Inflammatory macrophage (primary cell): ENCODE results near the gene MAP3K12.
"Not testable (repeated sequence)": the region's sequence is repeated elsewhere in the genome, so short reads cannot be mapped to it uniquely, and the experiment has no call there.

Source experiments
- DNase-seq, 2 donors: peaks; one replicate each; pipeline ENCODE4 v3.0.0-alpha.2; 2020 to 2022

Gene MAP3K12

DNA sequence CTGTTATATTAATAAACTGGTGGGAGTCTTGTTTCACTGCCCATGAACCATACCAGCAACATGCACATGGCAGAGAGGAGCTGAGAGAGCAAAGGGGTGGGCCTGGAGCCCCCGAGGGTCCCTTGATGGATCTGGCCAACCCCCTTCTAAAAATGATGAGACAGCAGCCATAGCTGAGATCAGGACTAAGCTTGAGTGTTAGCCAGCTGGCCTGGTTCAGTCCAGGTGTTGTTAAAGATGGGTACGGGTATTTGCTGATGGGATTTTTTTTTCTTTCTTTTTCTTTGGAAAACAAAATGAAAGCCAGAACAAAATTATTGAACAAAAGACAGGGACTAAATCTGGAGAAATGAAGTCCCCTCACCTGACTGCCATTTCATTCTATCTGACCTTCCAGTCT, 31.4 kb downstream of the MAP3K12 start:
- DNase-seq, result no peak

DNA sequence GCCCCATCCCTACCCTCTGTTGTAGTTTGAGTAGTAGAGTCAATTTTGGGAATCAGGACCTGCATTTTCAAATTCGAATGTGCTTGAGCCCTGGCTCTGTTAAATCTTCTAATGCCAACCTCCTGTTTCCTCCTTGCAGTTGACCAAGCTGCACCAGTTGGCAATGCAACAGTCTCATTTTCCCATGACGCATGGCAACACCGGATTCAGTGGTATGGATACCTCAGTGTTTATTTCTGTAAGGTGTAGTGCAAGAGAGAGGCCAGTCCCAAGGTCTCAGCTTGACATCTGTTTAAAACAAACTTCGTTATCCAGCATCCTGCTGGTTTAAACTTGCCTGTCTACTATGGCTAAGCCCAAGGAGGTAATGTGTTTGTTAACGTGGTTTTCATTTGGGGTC, 32.2 kb downstream of the MAP3K12 start:
- no peak for DNase-seq

DNA sequence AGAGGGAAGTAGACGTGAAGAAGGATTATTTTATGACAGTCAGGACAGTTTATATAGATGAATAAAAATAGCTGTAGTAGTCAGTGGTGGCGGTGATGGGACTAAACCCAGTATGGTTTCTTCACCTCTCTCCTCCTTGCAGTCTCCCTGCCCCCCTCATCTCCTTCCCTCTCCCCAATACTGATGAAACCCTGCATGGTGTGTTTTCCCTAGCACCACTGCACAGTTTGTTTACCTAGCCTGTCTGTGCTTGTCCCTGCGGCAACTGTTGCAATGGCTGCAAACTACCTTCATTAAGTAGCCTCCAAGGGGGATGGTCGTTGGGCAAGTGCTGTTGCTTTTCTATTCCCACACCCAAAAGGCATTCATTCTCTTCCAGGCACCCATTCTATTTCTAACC, 32.6 kb downstream of the MAP3K12 start:
- no peak for DNase-seq

DNA sequence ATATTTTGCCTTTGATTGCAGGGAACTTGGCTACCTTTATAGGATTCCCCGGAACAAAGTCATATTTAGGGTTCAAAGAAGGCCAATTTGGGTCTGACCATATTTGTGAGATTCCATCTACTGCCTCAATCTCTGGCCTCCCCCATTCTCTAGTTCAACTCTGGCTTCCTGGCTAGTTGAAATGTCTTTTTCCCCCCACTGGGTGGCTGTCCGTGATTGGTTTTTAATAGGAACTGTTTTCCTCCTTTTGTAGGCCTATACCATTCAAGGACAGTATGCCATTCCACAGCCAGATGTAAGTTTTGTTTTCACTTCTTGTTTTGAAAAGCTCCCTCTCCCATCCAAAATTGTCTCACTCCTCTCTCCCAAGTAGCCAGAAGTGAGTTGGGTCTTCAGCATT, 33.6 kb downstream of the MAP3K12 start:
- DNase-seq, result no peak

DNA sequence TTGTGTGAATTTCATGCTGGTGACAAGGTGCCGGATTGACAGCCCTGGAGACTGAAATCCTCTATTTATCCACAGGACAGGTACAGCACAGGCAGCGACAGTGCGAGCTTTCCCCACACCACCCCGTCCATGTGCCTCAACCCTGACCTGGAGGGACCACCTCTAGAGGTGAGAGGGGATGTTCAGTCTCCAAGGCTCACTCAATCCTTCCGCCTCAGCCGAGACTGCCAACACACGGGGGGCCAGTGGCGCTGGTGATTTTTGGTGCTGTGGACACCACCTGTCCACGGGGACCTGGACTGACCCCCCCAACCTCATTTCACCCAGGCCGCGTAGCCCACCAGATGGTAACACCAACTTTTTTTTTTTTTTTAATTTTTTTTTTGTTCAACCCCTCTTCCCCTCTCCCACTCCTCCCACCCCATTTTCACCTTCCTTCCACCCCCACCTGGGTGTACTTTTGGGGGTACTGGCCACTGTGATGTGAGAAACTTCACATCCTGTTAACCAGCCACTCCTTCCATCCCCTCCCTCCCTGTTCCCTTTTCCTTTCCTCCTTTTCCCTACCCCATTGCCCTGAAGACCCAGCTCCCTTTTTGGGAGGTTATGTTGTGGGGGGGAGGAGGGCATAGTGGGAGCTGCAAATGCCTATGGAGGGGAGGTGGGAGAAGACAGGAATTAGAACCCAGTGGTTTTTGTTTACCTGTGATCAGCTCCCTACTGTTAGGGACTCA, 34.4 kb downstream of the MAP3K12 start:
- no peak for DNase-seq

DNA sequence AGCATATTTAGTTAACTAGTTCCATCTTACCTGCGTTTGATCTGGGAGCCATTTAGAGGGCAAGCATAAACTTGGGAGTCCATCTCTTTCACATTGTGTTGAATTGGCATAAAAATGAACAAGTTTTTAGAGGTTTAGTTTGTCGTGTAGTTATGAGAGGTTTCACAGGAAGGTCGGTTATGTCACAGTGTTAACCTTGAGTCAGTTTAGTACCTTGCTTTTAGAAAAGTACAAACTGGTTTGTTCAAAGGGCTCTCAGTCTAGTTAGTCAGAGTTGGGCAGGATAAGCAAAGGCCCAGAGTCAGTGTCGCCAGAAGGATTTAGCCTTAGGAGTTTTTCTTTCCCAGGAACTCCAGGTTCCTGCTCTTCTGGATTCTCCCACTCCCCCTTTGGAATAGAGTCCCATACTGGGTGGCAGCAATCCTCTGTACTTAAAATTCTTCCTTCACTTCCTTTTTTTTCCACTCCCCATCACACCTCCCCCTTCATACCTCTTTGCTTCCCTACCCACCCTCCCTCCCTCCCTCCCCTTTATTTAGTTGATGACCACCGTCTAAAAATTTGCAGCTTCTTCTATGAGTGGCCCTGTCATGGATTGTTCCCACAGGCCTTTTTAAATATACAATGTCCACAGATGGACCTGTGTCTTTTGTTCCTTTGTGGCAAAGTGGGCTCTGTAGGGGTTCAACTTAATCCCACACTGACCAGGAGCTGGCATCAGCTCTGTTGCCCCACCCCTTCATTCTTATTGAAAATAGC, 35.3 kb downstream of the MAP3K12 start:
- no peak for DNase-seq

DNA sequence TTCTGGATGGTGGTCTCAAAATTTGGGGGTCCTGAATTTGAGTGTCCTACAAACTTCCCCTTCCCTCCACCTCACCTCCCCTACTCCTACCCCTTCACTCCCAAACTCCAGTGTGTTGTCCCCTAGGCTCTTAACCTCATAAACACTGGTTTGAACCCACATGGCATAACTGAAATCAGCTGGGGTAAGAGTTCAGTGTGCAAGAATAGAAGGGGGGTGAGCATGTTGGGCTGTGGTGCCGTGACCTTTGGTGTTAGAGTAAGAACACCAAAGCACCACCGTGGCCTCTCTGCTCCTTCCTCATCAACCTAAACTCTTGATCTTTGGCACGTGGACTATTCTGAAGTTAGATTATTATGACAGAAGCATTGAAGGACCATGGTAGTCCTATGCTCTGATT, 36.3 kb downstream of the MAP3K12 start:
- DNase-seq, result no peak

DNA sequence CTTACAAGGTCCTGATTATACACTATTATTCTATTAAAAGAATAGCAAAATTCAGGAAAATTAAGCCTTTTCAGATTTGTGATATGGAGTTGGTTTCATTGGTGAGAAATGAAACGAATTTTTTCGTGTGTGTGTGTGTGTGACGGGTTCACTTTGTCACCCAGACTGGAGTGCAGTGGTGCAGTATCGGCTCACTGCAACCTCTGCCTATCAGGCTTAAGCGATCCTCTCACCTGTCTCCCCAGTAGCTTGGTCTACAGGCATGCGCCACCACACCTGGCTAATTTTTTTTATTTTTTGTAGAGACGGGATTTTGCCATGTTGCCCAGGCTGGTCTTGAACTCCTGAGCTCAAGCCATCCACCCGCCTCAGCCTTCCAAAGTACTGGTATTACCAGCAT, 37.7 kb downstream of the MAP3K12 start:
- no peak for DNase-seq

DNA sequence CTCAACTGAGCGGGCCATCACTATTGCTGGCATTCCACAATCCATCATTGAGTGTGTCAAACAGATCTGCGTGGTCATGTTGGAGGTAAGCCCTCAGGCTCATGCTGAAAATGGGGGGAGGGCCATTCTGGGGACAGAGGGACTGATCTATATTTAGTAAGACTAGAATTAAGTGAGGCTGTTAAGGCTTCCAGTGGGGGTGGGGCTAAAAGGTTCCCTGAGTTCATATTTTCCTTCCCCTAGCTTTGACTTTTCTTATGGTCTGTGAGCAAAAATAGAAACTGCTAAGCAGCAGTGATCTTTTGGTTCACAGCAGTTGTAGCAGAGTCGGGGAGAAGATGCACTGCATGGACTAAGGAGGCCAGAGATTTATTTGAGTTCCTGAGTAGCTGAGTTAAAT, 38.2 kb downstream of the MAP3K12 start:
- no peak for DNase-seq

DNA sequence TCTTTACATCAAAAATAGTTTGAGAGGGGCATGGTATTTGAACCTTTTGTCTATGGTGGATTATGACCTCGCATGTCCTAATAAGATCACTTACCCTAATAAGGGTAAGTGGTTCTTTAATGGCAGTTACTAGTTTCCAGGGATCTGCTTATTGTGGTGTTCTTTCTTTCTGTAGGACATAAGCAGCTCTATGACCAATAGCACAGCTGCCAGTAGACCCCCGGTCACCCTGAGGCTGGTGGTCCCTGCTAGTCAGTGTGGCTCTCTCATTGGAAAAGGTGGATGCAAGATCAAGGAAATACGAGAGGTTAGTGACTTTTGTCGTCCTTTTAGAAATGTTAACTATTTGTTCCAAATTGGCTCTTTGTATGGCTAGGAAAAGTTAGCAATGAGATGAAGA, 40.2 kb downstream of the MAP3K12 start:
- DNase-seq, result no peak

DNA sequence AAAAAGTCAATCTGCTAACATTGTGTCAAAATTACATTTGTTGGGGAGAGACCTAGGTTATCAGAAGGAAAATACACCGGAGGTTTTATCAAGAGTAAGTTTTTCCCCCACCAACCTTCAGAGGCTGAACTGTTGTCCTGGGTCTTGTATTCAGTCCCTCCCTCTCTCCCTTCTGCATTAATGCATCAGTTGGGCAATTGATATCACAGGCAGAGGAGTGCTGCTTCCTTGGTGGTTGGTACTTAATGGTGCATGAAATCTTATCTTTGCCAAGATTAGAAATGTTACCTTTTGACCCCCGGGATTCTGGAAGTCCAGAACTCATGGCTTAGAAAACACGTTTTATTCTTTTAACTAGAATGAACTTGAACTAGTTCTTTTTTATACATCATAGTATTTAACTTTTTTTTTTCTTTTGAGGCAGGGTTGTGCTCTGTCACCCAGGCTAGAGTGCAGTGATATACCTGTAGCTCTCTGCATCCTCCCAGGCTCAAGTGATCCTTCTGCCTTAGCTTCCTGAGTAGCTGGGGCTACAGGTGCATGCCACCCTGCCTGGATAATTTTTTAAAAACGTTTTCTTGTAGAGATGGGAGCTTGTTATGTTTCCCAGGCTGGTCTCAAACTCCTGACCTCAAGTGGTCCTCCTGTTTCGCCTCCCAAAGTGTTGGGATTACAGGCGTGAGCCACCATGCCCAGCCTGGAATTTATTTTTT, 42.4 kb downstream of the MAP3K12 start:
- no peak for DNase-seq

DNA sequence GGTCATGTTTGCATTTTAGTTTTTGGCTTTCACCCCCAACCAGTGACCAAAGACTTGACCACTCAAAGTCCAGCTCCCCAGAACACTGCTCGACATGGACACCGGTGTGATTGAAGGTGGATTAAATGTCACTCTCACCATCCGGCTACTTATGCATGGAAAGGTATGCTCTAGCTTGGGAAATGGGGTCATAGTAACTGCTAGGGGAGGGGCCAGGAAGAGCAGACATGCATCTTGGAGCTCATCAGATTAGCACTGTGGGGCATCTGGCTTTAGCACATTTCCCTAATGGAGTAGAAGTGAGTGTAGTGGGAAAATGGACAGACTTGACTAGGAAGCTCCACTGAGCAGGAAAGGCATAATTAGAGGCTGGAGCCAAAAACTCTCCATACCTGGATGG, 44.6 kb downstream of the MAP3K12 start:
- DNase-seq, result no peak

DNA sequence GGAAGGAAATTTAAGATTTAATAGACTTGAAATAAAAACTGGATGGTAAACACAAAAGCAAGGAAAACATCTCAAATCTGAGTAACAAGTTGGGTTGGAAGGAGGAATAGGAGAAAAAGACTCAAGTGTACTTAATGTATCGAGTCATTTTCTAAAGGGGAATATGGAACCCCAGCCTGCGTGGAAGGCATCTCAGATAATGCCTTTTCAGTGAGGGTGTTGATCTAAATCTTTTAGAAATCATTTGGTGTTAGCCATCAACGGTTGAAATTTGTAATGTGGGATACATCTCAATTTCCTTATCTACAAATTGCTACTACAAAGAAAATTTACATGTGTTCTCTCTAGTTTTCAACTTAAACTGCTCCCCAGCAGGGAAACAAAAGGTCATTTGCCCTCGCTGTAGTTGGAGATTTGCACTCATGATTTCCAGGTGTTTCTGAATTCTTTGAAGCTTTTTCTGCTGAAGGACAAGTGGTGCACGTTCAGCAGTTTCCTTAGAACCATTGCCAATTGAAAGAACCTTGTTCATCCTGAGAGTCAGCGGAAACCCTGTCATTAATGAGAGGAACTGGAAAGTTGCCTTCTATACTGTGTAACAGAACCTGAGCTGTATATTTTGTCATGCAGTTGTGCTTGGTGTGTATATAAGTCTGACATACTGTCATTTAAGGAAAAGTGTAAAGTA, 45.2 kb downstream of the MAP3K12 start:
- no peak for DNase-seq

DNA sequence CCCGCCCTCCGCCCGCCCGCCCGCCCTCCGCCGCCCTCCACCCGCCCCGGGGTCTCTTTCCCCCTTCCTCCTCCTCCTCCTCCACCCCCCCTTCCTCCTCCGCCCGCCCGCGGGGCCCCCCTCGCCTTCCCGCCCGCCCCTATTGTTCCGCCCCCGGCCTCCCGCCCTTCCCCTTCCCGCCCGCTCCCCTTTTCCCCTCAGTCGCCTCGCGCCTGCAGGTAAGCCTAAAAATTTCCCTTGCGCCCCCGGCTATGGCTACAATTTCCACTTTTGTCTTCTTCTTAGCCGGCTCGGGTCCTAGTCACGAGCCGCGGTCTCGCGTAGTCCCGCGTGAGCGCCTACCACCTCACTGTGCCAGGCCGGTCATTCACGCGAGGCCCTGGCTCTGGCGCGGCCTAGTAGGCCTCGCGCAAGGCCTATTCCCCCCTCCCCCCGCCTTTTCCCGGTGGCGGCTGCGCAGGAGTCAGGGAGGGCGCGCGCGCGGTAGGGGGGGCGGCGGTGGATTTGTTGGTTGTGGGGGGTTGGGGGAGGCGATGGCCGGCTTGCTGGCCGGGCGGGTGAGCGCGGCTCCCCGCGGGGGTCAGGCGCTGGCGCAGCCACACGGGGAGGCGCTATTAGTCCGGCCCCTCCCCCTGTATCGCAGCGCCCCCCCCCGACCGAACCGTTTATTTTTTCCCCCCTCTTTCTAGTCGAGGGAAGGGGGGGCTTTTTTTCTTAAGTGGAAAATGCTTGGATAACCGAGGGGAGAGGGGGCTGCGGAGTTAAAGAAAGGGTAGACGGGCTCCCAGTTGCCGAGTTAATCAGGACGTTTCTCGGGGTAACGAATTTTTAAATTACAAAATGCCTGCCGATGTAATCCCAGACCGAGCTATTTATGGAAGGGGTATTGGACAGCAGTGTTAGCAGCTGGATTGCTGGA, 46.8 kb downstream of the MAP3K12 start:
- DNase-seq, result peak; percentile 72 to 81

DNA sequence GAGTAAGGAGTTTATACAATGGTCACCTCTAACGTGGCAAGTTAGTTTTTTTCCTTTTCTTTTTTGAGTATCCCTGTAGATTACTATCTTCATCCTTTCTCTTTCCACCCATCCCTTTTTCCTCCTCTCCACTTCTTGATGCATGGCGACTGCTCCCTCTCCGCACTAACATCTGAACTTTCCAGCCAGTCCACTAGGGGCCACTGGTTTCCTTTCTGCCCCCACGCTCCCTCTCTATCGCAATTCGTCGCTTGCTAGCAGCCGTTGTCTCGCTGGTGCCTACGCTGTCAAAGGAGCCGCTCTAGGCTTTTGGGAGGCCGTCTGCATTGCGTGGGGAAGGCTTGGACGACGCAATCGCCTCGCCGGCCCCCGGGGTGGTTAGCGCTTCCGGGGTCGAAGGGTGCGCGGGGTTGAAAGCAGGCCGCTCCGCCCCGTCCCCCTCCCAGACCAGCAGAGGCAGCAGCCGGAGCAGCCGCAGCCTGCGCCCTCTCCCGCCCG, 47.5 kb downstream of the MAP3K12 start, which contains the start of gene PCBP2:
PCBP2 (plus strand) TSS at position 442 of the 498 bp plus-strand sequence. CDS start 2,699 bp downstream, outside the sequence.
- peak; percentile 99 for DNase-seq

DNA sequence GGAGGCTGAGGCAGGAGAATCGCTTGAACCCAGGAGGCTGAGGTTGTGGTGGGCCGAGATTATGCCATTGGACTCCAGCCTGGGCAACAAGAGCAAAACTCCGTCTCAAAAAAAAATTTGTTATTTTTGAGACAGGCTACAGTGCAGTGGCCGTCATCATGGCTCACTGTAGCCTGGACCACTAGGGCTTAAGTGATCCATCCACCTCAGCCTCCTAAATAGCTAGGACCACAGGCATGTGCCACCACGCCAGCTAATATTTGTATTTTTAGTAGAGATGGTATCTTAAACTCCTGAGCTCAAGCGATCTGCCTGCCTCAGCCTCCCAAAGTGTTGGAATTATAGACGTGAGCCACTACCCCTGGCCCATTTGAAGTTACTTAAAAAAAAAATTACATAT, 48.3 kb downstream of the MAP3K12 start:
- DNase-seq, result no peak

DNA sequence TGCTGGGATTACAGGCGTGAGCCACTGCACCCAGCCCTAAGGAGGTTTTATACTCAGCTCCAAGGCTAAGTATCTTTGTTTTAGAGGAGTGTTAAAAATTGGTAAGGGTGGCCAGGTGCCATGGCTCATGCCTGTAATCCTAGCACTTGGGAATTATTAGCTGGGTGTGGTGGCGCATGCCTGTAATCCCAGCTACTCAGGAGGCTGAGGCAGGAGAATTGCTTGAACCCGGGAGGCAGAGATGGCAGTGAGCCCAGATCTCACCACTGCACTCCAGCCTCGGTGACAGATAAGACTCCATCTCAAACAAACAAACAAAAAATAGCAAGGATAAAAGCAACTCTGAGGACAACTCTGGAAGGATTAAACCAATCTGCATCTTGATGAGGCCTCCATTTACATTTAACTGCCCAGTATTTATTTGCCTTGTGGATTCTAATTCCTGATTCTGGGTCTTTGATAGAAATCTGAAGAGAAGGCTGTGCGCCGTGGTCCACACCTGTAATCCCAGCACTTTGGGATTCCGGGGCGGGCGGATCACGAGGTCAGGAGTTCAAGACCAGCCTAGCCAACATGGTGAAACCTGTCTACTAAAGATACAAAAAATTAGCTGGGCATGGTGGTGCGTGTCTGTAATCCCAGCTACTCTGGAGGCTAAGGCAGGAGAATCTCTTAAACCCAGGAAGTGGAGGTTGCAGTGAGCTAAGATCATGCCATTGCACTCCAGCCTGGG, 54.5 kb downstream of the MAP3K12 start:
- not testable (repeated sequence) for DNase-seq

DNA sequence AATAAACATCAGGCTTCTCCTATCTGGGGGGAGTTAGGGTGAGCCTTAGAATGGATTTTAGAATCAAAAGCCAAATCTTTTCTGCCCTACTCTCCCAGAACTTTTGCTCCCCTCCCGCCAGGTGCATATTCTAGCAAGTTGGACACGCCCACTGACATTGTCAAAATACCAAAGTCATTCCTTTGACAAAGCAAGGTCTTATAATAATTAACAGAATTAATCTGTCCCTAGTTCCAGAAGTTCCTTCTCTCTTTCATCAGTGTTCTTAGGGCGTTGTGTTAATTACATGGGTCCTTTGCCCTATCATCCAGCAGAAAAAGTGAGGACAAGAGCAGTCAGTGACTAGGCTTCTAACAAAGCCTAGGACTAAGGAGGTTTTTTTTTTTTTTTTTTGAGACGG, 55.3 kb downstream of the MAP3K12 start:
- DNase-seq, result no peak

DNA sequence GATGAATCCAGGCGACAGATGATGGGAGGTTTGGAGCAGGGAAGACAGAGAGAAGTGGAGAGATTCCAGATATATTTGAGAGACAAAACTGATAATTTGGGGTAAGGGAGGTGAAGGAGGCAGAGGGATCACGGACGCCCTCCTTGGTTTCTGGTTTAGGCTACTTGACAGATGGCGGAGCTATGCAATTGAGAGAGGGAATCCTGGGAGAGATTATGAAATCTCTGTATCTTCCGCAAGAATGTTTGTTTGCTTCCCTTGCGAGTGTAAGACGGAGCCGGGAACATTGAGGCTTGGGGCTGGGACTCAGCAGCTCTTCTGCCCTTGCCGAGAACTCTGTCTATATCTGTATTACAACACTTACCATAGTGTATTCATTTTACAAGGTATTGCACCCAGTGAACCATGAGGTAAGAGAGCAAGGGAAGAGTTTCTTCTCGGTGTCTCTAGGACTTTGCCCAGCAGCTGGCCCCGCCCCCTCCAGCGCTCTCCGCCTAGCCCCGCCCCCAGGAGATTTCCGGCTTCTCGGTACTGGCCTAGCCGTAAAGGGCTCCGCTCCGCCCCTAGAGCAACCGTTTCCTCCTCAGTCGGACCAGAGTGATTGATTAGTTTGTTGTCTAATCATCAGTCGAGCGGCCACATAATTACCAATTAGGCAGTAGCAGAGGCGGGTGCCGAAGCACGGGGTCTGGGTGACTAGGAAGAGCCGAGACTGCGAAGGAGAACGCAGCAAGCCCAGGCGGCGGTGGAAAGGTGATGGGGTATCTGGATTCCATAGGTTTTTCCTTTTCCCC, 58.0 kb downstream of the MAP3K12 start, which contains the start of gene PRR13:
PRR13 (plus strand) TSS at position 695 of the 794 bp plus-strand sequence. CDS start 981 bp downstream, outside the sequence.
- DNase-seq, result peak; percentile 100

DNA sequence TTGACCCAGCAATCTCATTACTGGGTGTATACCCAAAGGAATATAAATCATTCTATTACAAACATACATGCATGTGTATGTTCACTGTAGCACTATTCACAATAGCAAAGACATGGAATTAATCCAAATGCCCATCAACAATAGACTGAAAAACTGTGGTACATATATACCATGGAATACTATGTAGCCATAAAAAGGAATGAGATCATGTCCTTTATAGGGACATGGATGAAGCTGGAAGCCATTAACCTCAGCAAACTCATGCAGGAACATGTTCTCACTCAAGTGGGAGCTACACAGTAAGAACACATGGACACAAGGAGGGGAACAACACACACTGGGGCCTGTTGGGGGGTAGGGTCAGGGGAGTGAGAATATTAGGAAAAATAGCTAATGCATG, 59.7 kb downstream of the MAP3K12 start:
- DNase-seq, result not testable (repeated sequence)
